Endothelial cell of umbilical vein (primary cell): ENCODE results near the gene CARNS1. TPM values are rescaled to one million over a fixed set of nuclear protein-coding genes. Genes with fewer than 3 reads are reported as not detected.

Experiments used
- BruUV-seq: library from RNA; stranded (reverse); fragments of 400-500 nt; replicated peaks from 2 replicates; lab custom pipeline; 2021; lab: Mats Ljungman, UMichigan
- CTCF ChIA-PET: fragments of 300-600, 350-600 bp; sonication (Branson Sonifier 250); formaldehyde crosslinking; loops from one replicate; lab custom pipeline; 2021; ENCODE audit warnings: antibody characterized with exemption, inconsistent platforms; lab: Charles Lee
- POLR2A ChIA-PET: fragments of 300-600, 350-600 bp; sonication (Branson Sonifier 250); formaldehyde crosslinking; loops from one replicate; lab custom pipeline; 2021; ENCODE audit warnings: antibody characterized with exemption, inconsistent platforms; lab: Charles Lee
- DNase-seq: peaks from one replicate; pipeline ENCODE4 v3.0.0-alpha.2; 2011; ENCODE audit warnings: low read depth, low spot score
- FAIRE-seq: peaks from 2 replicates; lab custom pipeline; 2011; peaks lifted over from hg19 to GRCh38; lab: Jason Lieb, UNC
- H2AFZ ChIP-seq: 2 replicates; pipeline ENCODE4 v1.6.0; 2012; ENCODE audit warnings: low read depth, low read length, control low read depth, inconsistent platforms
- H3K27ac ChIP-seq: 2 replicates; pipeline ENCODE4 v1.5.1; 2011; ENCODE audit warnings: low read depth, mild to moderate bottlenecking, control low read depth, low read length, moderate library complexity; ENCODE audit not compliant: insufficient read depth
- H3K27me3 ChIP-seq, 2 experiments: 2 replicates each; pipeline versions ENCODE4 v1.6.0 to v1.6.1; 2011; ENCODE audit warnings: low read length in 2 of 2, mixed read lengths in 1 of 2; ENCODE audit not compliant: control insufficient read depth in 2 of 2, insufficient read depth in 2 of 2
- H3K36me3 ChIP-seq, 2 experiments: 2 replicates in 1 of 2; 3 replicates in 1 of 2; pipeline ENCODE4 v1.5.1; 2011; ENCODE audit warnings: low read length in 2 of 2, mild to moderate bottlenecking in 1 of 2, moderate library complexity in 1 of 2; ENCODE audit not compliant: control insufficient read depth in 2 of 2, insufficient read depth in 2 of 2; ENCODE audit errors: extremely low read depth in 1 of 2
- H3K4me1 ChIP-seq: 3 replicates; pipeline ENCODE4 v1.5.1; 2011; ENCODE audit warnings: mild to moderate bottlenecking, low read length; ENCODE audit not compliant: control insufficient read depth, insufficient read depth; ENCODE audit errors: extremely low read depth
- H3K4me2 ChIP-seq: 2 replicates; pipeline ENCODE4 v1.6.1; 2011; ENCODE audit warnings: low read length, control low read depth, mixed read lengths; ENCODE audit not compliant: insufficient read depth
- H3K4me3 ChIP-seq, 3 experiments: fragments of 200-600 bp in 1 of 3; sonication (generic), shearing (Covaris generic) in 1 of 3; replicated peaks in 1 of 3; 2 replicates each; pipeline ENCODE4 v1.5.1; 2011 to 2016; ENCODE audit warnings: control low read depth in 3 of 3, low read length in 3 of 3, mild to moderate bottlenecking in 2 of 3, inconsistent platforms in 1 of 3, low read depth in 1 of 3, moderate library complexity in 1 of 3; ENCODE audit not compliant: insufficient read depth in 1 of 3
- H3K79me2 ChIP-seq: 2 replicates; pipeline ENCODE4 v1.6.0; 2012; ENCODE audit warnings: low read length, inconsistent platforms; ENCODE audit not compliant: control insufficient read depth, insufficient read depth
- H3K9ac ChIP-seq: replicated peaks from 2 replicates; pipeline ENCODE3; 2011; ENCODE audit warnings: low read length, control low read depth; ENCODE audit not compliant: insufficient read depth; ENCODE audit errors: extremely low read depth
- H3K9me1 ChIP-seq: replicated peaks from 3 replicates; pipeline ENCODE4 v1.6.0; 2011; ENCODE audit warnings: mild to moderate bottlenecking, low read length; ENCODE audit not compliant: control insufficient read depth, insufficient read depth; ENCODE audit errors: extremely low read depth
- H3K9me3 ChIP-seq: replicated peaks from 2 replicates; pipeline ENCODE4 v1.5.1; 2012; ENCODE audit warnings: low read length, inconsistent platforms; ENCODE audit not compliant: control insufficient read depth, insufficient read depth
- H4K20me1 ChIP-seq: replicated peaks from 2 replicates; pipeline ENCODE3; 2011; ENCODE audit warnings: mild to moderate bottlenecking, low read length; ENCODE audit not compliant: control insufficient read depth, insufficient read depth; ENCODE audit errors: extremely low read depth
- CTCF ChIP-seq, 2 donors: IDR thresholded peaks; 1 replicate in 1 of 2; 2 replicates in 1 of 2; pipeline ENCODE4 v1.5.1; 2011; ENCODE audit warnings: low read length in 2 of 2, mild to moderate bottlenecking in 2 of 2, moderate library complexity in 2 of 2, control low read depth in 1 of 2, inconsistent platforms in 1 of 2, low read depth in 1 of 2; ENCODE audit not compliant: insufficient read depth in 1 of 2; ENCODE audit errors: extremely low read depth in 1 of 2
- EZH2 ChIP-seq: IDR thresholded peaks from 2 replicates; pipeline ENCODE4 v1.6.1; 2012; ENCODE audit warnings: borderline replicate concordance, low read depth, mild to moderate bottlenecking, moderate library complexity, low read length, inconsistent platforms; ENCODE audit not compliant: severe bottlenecking
- FOS ChIP-seq: IDR thresholded peaks from 2 replicates; pipeline ENCODE4 v1.6.1; 2011; ENCODE audit warnings: mild to moderate bottlenecking, low read length, moderate library complexity, borderline replicate concordance; ENCODE audit not compliant: insufficient read depth
- GATA2 ChIP-seq: IDR thresholded peaks from 2 replicates; pipeline ENCODE4 v1.7.0; 2011; ENCODE audit warnings: low read depth, mild to moderate bottlenecking, moderate library complexity, mixed read lengths, low read length; ENCODE audit not compliant: insufficient read length, insufficient read depth
- JUN ChIP-seq: IDR thresholded peaks from 2 replicates; pipeline ENCODE4 v1.6.1; 2011; ENCODE audit warnings: borderline replicate concordance, low read depth; ENCODE audit not compliant: insufficient read length, insufficient read depth
- MAX ChIP-seq: IDR thresholded peaks from 2 replicates; pipeline ENCODE4 v1.6.1; 2011; ENCODE audit not compliant: insufficient read depth, insufficient read length
- MYC ChIP-seq: IDR thresholded peaks from one replicate; pipeline ENCODE4 v1.6.1; 2011; ENCODE audit warnings: mild to moderate bottlenecking, low read depth, low read length
- POLR2A ChIP-seq: IDR thresholded peaks from 2 replicates; pipeline ENCODE4 v1.6.1; 2012; ENCODE audit warnings: low read depth, mild to moderate bottlenecking, control low read depth, low read length
- POLR2AphosphoS5 ChIP-seq: IDR thresholded peaks from 2 replicates; pipeline ENCODE4 v1.6.1; 2012; ENCODE audit warnings: low read depth, mild to moderate bottlenecking, control low read depth, low read length, moderate library complexity; ENCODE audit not compliant: insufficient read depth
- dilution Hi-C: fragments of 300-500 bp; cut with MboI; formaldehyde crosslinking; loops from one replicate; pipeline ENCODE4 v1.15.0; 2019; ENCODE audit warnings: low sequenced_read_pairs; ENCODE audit not compliant: extremely low pct_ligation_motif_present
- intact Hi-C: fragments of 100-400 bp; cut with micrococcal nuclease; formaldehyde crosslinking; loops from one replicate; pipeline ENCODE4 v1.10.0; 2022
- polyA plus RNA-seq, 4 experiments: library from polyadenylated mRNA; depleted of rRNA in 3 of 4; stranded (reverse) in 3 of 4; unstranded in 1 of 4; fragments of >200 nt; gene quantifications; 2 replicates each; pipeline versions ENCODE4 v1.2.1 to v1.2.3, GENCODE V29; 2011 to 2012; ENCODE audit warnings: missing spikeins in 1 of 4
- total RNA-seq: library from RNA; stranded (reverse); gene quantifications from 2 replicates; pipeline ENCODE4 v1.2.3, GENCODE V29; 2021

CARNS1 gene
- total and polyA plus RNA-seq, 2 donors (not counting 3 experiments of a cell fraction or from before 2014, with no cell fraction given): 0.14 to 0.35 TPM

GRCh38 chr11:67457453-67457852 is 42.0 kb downstream of the CARNS1 start:
- intact Hi-C loops: no loop called here
- DNase-seq: no peak
- H3K9ac ChIP-seq: no peak overlapping the region

More at GRCh38 chr11:67457453-67457852, 42.0 kb downstream of the CARNS1 start:
- Histone ChIP-seq H3K4me1 (peaks cover 3% of the 10 kb centered on the region), H3K79me2 (no peaks in the 10 kb centered on the region), H3K27me3 (no peaks in the 10 kb centered on the region), H3K4me3 (no peak overlapping the region), H3K4me2 (no peak overlapping the region), H4K20me1 (no peaks in the 10 kb centered on the region), H3K36me3 (no peaks in the 10 kb centered on the region), H3K27ac (no peak overlapping the region), H2AFZ (no peak overlapping the region), H3K9me1 (no peaks in the 10 kb centered on the region), H3K9me3 (no peaks in the 10 kb centered on the region)
- TF ChIP-seq MYC: no peak
- no peak for TF ChIP-seq FOS
- no peak for TF ChIP-seq GATA2
- TF ChIP-seq CTCF (IDR thresholded peaks at IDR 0.05; ENCODE audit: extremely low read depth in 1 of 2, insufficient read depth in 1 of 2, low read depth in 1 of 2, low read length in 2 of 2): no peak
- no peak for TF ChIP-seq JUN
- TF ChIP-seq POLR2A: no peak
- TF ChIP-seq POLR2AphosphoS5: no peak
- no peak for TF ChIP-seq EZH2
- TF ChIP-seq MAX: no peak
- dilution Hi-C loops: no loop called here
- no TSS peak for BruUV-seq
- FAIRE-seq: no peak
- ChIA-PET POLR2A (no interaction called here), CTCF (no interaction called here)
